ENCODE data around the gene OSBPL8. TPM values are rescaled to one million over a fixed set of nuclear protein-coding genes. Genes with fewer than 3 reads are reported as not detected.

Gene OSBPL8
- total and polyA plus RNA-seq, 4 donors = 6.9 to 32.5 (median 22.9) TPM

- H3K9ac ChIP-seq (ENCODE audit: low read depth in 1 of 2, low read length in 2 of 2) = no peak overlapping the region
- WGBS = 84% methylated on average over 7 of the region's 7 CpGs
- no peaks in the 10 kb centered on the region for H3K27me3 ChIP-seq (ENCODE audit: control insufficient read depth in 4 of 4, insufficient read depth in 4 of 4, low read length in 3 of 4)
- no peak overlapping the region for H3K4me3 ChIP-seq (ENCODE audit: low read depth in 1 of 3, low read length in 3 of 3)
- H3K27ac ChIP-seq (ENCODE audit: low read depth in 1 of 2, low read length in 2 of 2) = no peak overlapping the region
- no peaks in the 10 kb centered on the region for H3K4me1 ChIP-seq (ENCODE audit: control insufficient read depth in 4 of 4, insufficient read depth in 4 of 4, low read length in 3 of 4)
- no peak for DNase-seq (ENCODE audit: low spot score)
- no peaks in the 10 kb centered on the region for H3K9me3 ChIP-seq (ENCODE audit: control insufficient read depth in 4 of 4, low read length in 3 of 4)
- no peaks in the 10 kb centered on the region for H3K36me3 ChIP-seq (ENCODE audit: control insufficient read depth in 4 of 4, insufficient read depth in 3 of 4, low read depth in 1 of 4, low read length in 3 of 4)
- no peak for TF ChIP-seq HNF4G (IDR thresholded peaks at IDR 0.05)
- TF ChIP-seq FOXA1 (IDR thresholded peaks at IDR 0.05) = no peak
- TF ChIP-seq HNF4A (conservative IDR thresholded peaks at IDR 0.05) = no peak
- no peak for TF ChIP-seq YY1 (IDR thresholded peaks at IDR 0.05)
- TF ChIP-seq CTCF (IDR thresholded peaks at IDR 0.05; ENCODE audit: low read depth, low read length, missing input control) = no peak
- TF ChIP-seq JUND (IDR thresholded peaks at IDR 0.05) = no peak
- TF ChIP-seq REST (IDR thresholded peaks at IDR 0.05) = no peak
- TF ChIP-seq FOXA2 (IDR thresholded peaks at IDR 0.05) = no peak
- TF ChIP-seq ZBTB33 (IDR thresholded peaks at IDR 0.05) = no peak
These were observed 247.3 kb downstream of the OSBPL8 start for GRCh38 chr12:76312315-76312714.

GRCh38 chr12:76311796-76312195 is 247.8 kb downstream of the OSBPL8 start:
- Histone ChIP-seq H3K9me3 (ENCODE audit: control insufficient read depth in 4 of 4, low read length in 3 of 4) (no peaks in the 10 kb centered on the region), H3K27ac (ENCODE audit: low read depth in 1 of 2, low read length in 2 of 2) (no peak overlapping the region)
- WGBS = 89% methylated on average over 3 of the region's 3 CpGs

More at GRCh38 chr12:76311796-76312195, 247.8 kb downstream of the OSBPL8 start:
- H3K27me3 ChIP-seq (ENCODE audit: control insufficient read depth in 4 of 4, insufficient read depth in 4 of 4, low read length in 3 of 4) = no peaks in the 10 kb centered on the region
- TF ChIP-seq HNF4A (conservative IDR thresholded peaks at IDR 0.05) = no peak
- no peak for TF ChIP-seq REST (IDR thresholded peaks at IDR 0.05)
- TF ChIP-seq HNF4G (IDR thresholded peaks at IDR 0.05) = no peak
- TF ChIP-seq FOXA1 (IDR thresholded peaks at IDR 0.05) = no peak
- no peak for TF ChIP-seq NR2F2 (IDR thresholded peaks at IDR 0.05)
- no peak for TF ChIP-seq JUND (IDR thresholded peaks at IDR 0.05)
- DNase-seq (ENCODE audit: low spot score) = no peak
- H3K36me3 ChIP-seq (ENCODE audit: control insufficient read depth in 4 of 4, insufficient read depth in 3 of 4, low read depth in 1 of 4, low read length in 3 of 4) = no peaks in the 10 kb centered on the region
- no peaks in the 10 kb centered on the region for H3K4me1 ChIP-seq (ENCODE audit: control insufficient read depth in 4 of 4, insufficient read depth in 4 of 4, low read length in 3 of 4)
- no peak overlapping the region for H3K9ac ChIP-seq (ENCODE audit: low read depth in 1 of 2, low read length in 2 of 2)
- no peak overlapping the region for H3K4me3 ChIP-seq (ENCODE audit: low read depth in 1 of 3, low read length in 3 of 3)

All from liver (tissue), 9 donors.